Fibroblast of skin of left quadriceps (primary cell): ENCODE results near the gene TREML2.

Experiments
- DNase-seq, 2 experiments: peaks; one replicate each; pipeline ENCODE4 v3.0.0-alpha.2; 2013; ENCODE audit warnings: low read depth in 2 of 2

The TREML2 gene

GRCh38 chr6:41150671-41151070 lies 50.3 kb downstream of the TREML2 start:
- DNase-seq, result no peak

- no peak for DNase-seq
These were observed 53.0 kb downstream of the TREML2 start for GRCh38 chr6:41147917-41148316.
